Eye (tissue), 1 donor: ENCODE results near the gene PHLPP1.
A peak's percentile ranks its signal among the peaks of the same experiment; 100 is the strongest.
"Not testable (repeated sequence)": the region's sequence is repeated elsewhere in the genome, so short reads cannot be mapped to it uniquely, and the experiment has no call there.

Experiments
- DNase-seq: peaks from one replicate; pipeline ENCODE4 v3.0.0-alpha.2; 2015

PHLPP1 gene

GRCh38 chr18:62715436-62715758, at the start of gene PHLPP1:
PHLPP1 (plus strand) TSS chr18:62715541; CDS start chr18:62715684, 143 bp downstream.
- no peak for DNase-seq

- DNase-seq = no peak
Measured at GRCh38 chr18:62669225-62669624, 46.1 kb upstream of the PHLPP1 start.

GRCh38 chr18:62670573-62670972, 44.8 kb upstream of the PHLPP1 start:
- DNase-seq = no peak

- no peak for DNase-seq
Measured at GRCh38 chr18:62672600-62672999, 42.7 kb upstream of the PHLPP1 start.

GRCh38 chr18:62678847-62679485, 36.4 kb upstream of the PHLPP1 start:
- DNase-seq = peak; percentile 67

GRCh38 chr18:62682371-62682770, 33.0 kb upstream of the PHLPP1 start:
- peak; percentile 96 for DNase-seq

- peak; percentile 41 for DNase-seq
Measured at GRCh38 chr18:62683935-62684334, 31.4 kb upstream of the PHLPP1 start.

GRCh38 chr18:62688743-62689317, 26.5 kb upstream of the PHLPP1 start:
- DNase-seq = no peak

GRCh38 chr18:62690236-62690815, 25.0 kb upstream of the PHLPP1 start:
- peak; percentile 38 for DNase-seq

- DNase-seq = no peak
Measured at GRCh38 chr18:62693659-62694058, 21.7 kb upstream of the PHLPP1 start.

GRCh38 chr18:62697636-62698035, 17.7 kb upstream of the PHLPP1 start:
- DNase-seq = no peak

GRCh38 chr18:62702259-62702658, 13.1 kb upstream of the PHLPP1 start:
- no peak for DNase-seq

GRCh38 chr18:62706879-62707278, 8.5 kb upstream of the PHLPP1 start:
- not testable (repeated sequence) for DNase-seq

- DNase-seq = not testable (repeated sequence)
Measured at GRCh38 chr18:62709908-62710307, 5.4 kb upstream of the PHLPP1 start.

- no peak for DNase-seq
Measured at GRCh38 chr18:62710417-62710816, 4.9 kb upstream of the PHLPP1 start.

GRCh38 chr18:62711781-62712180, 3.6 kb upstream of the PHLPP1 start:
- DNase-seq = no peak

GRCh38 chr18:62713651-62714247, 1.6 kb upstream of the PHLPP1 start:
- DNase-seq = no peak

GRCh38 chr18:62714671-62715435, 488 bp upstream of the PHLPP1 start:
- peak; percentile 100 for DNase-seq

GRCh38 chr18:62715759-62716615, 646 bp downstream of the PHLPP1 start:
- peak; percentile 80 for DNase-seq

GRCh38 chr18:62716619-62717168, 1.4 kb downstream of the PHLPP1 start:
- DNase-seq = no peak

GRCh38 chr18:62717169-62717924, 2.0 kb downstream of the PHLPP1 start:
- peak; percentile 79 for DNase-seq
